Uterus (tissue), 4 donors: ENCODE data around the gene BICD2. TPM values are rescaled to one million over a fixed set of nuclear protein-coding genes. Genes with fewer than 3 reads are reported as not detected.
"Not testable (repeated sequence)": the region's sequence is repeated elsewhere in the genome, so short reads cannot be mapped to it uniquely, and the experiment has no call there.

Source experiments
- DNase-seq, 2 donors: peaks; one replicate each; pipeline ENCODE4 v3.0.0-alpha.2; 2019 to 2020
- H3K27ac ChIP-seq, 2 donors: fragments of 200-600 bp; sonication (generic); 1 replicate in 1 of 2; 2 replicates in 1 of 2; pipeline ENCODE4 v1.5.1; 2016 to 2018
- H3K27me3 ChIP-seq, 2 donors: fragments of 200-600 bp; sonication (generic); one replicate each; pipeline ENCODE4 v1.5.1; 2018 to 2019; ENCODE audit warnings: control low read depth in 1 of 2
- H3K36me3 ChIP-seq, 2 donors: fragments of 200-600 bp; sonication (generic); one replicate each; pipeline ENCODE4 v1.5.1; 2019; ENCODE audit warnings: control low read depth in 1 of 2
- H3K4me1 ChIP-seq, 2 donors: fragments of 200-600 bp; sonication (generic); one replicate each; pipeline ENCODE4 v1.5.1; 2018 to 2019; ENCODE audit warnings: control low read depth in 1 of 2
- H3K4me3 ChIP-seq, 2 donors: fragments of 200-600 bp; sonication (generic); 1 replicate in 1 of 2; 2 replicates in 1 of 2; pipeline ENCODE4 v1.5.1; 2018 to 2019; ENCODE audit warnings: mild to moderate bottlenecking in 1 of 2
- H3K9me3 ChIP-seq, 2 donors: fragments of 200-600 bp; sonication (generic); one replicate each; pipeline ENCODE4 v1.5.1; 2019; ENCODE audit warnings: control low read depth in 1 of 2
- POLR2A ChIP-seq, 2 donors: fragments of 450-650 bp; IDR thresholded peaks; one replicate each; pipeline ENCODE4 v1.6.1; 2016; ENCODE audit warnings: antibody characterized with exemption in 2 of 2, mild to moderate bottlenecking in 1 of 2, moderate library complexity in 1 of 2
- intact Hi-C: fragments of 100-400 bp; cut with DNase I; formaldehyde crosslinking; loops from one replicate; pipeline ENCODE4 v1.15.1; 2023; ENCODE audit warnings: low total_unique reads
- total RNA-seq, 4 donors: library from RNA; depleted of rRNA in 3 of 4; stranded (reverse); fragments of >200 nt in 3 of 4; gene quantifications; one replicate each; pipeline versions ENCODE4 v1.1.0 to v1.2.4, GENCODE V29; 2014 to 2023
- TF ChIP-seq, protein P1 (sequence below), 4 experiments: fragments of 200-600 bp in 2 of 4; fragments of 450-650 bp in 2 of 4; sonication (generic) in 2 of 4; IDR thresholded peaks; one replicate each; pipeline ENCODE4 v1.5.1; 2016 to 2019; ENCODE audit warnings: antibody characterized with exemption in 4 of 4, mild to moderate bottlenecking in 2 of 4, moderate library complexity in 1 of 4
- donor health status: DM: yes; HTN: yes; CAD: no.

BICD2 gene
- total RNA-seq: 10 to 100 TPM in 3 of 4 donors, 1 to 10 TPM in 1; 5.6 to 45.1 (median 22.8) TPM

DNA sequence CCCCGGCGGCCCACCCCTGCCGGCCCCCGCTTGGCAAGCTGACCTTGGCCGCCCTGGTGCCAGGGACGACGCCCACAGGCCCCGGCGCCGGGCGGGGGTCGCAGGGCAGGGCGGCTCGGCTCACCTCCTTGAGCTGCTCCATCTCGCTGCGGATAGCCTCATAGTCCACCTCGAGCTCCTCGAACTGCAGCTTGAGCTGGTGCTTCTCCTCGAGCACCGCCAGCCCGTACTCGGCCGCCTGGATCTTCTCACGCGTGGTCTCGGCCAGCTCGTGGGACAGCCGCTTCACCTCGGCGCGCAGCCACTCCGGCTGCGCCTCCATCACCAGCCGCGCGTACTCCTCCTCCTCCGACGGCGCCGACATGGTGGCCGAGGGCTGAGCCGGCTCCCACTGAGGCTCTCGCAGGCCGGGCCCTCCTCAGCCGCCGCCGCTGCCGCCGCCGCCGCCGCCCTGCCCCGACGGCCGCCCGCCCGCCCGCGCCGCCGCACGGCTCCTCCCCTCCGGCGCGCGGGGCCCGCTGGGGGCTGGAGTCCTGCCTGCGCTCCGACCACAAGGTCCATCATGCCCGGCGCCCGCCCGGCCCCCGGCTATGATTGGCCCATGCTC is at the start of gene BICD2:
Gene BICD2, minus strand, starts transcription at position 453 of the 607 bp plus-strand sequence. Its CDS starts 89 bp downstream, at position 364.
- peak within 1 kb of the TSS; percentile 91 to 100 for H3K27ac ChIP-seq
- peaks cover 0 to 24% of the 10 kb centered on the region in 2 donors for H3K4me1 ChIP-seq
- peak in 1 of 2 donors; percentile 41 for DNase-seq
- no peaks in the 10 kb centered on the region for H3K36me3 ChIP-seq
- H3K9me3 ChIP-seq: no peaks in the 10 kb centered on the region
- H3K4me3 ChIP-seq: peak within 1 kb of the TSS; percentile 97 to 98
- intact Hi-C loops: no loop called here
- peak in 1 of 2 donors; percentile 17 for TF ChIP-seq POLR2A (IDR thresholded peaks at IDR 0.05)
- TF ChIP-seq, protein P1, sequence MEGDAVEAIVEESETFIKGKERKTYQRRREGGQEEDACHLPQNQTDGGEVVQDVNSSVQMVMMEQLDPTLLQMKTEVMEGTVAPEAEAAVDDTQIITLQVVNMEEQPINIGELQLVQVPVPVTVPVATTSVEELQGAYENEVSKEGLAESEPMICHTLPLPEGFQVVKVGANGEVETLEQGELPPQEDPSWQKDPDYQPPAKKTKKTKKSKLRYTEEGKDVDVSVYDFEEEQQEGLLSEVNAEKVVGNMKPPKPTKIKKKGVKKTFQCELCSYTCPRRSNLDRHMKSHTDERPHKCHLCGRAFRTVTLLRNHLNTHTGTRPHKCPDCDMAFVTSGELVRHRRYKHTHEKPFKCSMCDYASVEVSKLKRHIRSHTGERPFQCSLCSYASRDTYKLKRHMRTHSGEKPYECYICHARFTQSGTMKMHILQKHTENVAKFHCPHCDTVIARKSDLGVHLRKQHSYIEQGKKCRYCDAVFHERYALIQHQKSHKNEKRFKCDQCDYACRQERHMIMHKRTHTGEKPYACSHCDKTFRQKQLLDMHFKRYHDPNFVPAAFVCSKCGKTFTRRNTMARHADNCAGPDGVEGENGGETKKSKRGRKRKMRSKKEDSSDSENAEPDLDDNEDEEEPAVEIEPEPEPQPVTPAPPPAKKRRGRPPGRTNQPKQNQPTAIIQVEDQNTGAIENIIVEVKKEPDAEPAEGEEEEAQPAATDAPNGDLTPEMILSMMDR (IDR thresholded peaks at IDR 0.05): no peak
- H3K27me3 ChIP-seq: no peaks in the 10 kb centered on the region

GRCh38 chr9:92809629-92810326 is 45.1 kb upstream of the BICD2 start:
- H3K9me3 ChIP-seq, DNase-seq, H3K27ac ChIP-seq, H3K36me3 ChIP-seq, H3K4me3 ChIP-seq, intact Hi-C loops: not testable (repeated sequence)
- Histone ChIP-seq H3K4me1 (peaks cover 0 to 13% of the 10 kb centered on the region in 2 donors), H3K27me3 (peaks cover 27 to 82% of the 10 kb centered on the region in 2 donors)

GRCh38 chr9:92808726-92809451 is 44.3 kb upstream of the BICD2 start:
- H3K27me3 ChIP-seq: peaks cover 27 to 78% of the 10 kb centered on the region in 2 donors
- intact Hi-C loops: no loop called here
- peak; percentile 46 to 67 for DNase-seq

DNA sequence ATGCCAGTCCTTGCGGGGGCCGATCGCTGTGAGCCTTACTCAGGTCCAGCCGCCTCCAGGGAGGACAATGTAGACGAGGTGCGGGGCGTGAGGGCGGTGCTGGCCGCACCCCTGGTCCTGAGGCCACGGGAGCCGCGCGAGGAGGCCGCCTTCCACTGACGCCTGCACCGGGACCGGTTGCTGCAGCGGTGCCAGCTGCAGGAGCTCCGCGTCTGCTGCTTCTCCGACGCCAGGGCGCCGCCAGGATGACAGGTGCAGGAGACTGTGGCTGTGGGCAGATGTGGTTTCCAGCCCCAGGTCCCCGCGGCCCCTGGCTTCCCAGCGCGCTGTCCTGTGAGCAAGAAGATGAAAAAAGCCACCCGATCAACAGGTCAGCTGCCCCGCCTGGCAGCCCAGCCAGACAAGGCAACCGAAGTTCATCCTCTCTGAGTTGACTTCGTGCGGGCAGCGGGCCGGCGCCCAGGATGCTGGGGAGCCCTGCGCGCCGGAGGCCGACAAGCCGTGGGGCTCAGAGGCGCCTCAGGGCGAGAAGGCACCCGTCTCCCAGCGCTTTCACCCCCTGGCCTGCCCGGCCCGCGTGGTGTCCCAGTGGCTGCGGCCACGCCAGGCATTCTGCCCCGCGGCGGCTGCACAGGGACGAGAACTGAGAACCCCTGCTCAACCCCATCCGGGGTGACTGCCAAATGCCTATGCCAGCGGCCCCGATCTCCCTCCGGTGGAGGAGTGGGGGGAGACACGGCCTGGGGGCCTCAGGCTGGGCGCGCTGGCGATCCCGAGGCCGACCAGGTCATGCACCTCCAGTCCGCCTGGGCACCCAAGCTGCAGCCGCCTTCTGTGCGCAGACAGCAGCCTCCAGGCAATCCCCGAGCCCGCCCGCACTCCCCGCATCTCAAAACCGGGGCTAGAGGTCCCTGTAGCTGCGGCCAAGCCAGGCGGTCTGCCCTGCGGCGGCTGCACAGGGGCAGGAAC is 43.4 kb upstream of the BICD2 start:
- intact Hi-C loops: no loop called here
- Histone ChIP-seq H3K9me3 (no peaks in the 10 kb centered on the region), H3K27ac (no peak overlapping the region), H3K4me3 (no peak overlapping the region), H3K27me3 (peaks cover 27 to 69% of the 10 kb centered on the region in 2 donors), H3K36me3 (no peaks in the 10 kb centered on the region), H3K4me1 (peaks cover 0 to 13% of the 10 kb centered on the region in 2 donors)
- DNase-seq: no peak
- TF ChIP-seq, protein P1 (IDR thresholded peaks at IDR 0.05): no peak
- no peak for TF ChIP-seq POLR2A (IDR thresholded peaks at IDR 0.05)

More at GRCh38 chr9:92808726-92809451, 44.3 kb upstream of the BICD2 start:
- Histone ChIP-seq H3K9me3 (no peaks in the 10 kb centered on the region), H3K4me3 (no peak overlapping the region), H3K27ac (no peak overlapping the region), H3K4me1 (peaks cover 0 to 13% of the 10 kb centered on the region in 2 donors), H3K36me3 (no peaks in the 10 kb centered on the region)
- TF ChIP-seq, protein P1 (IDR thresholded peaks at IDR 0.05): peak in 2 of 4 experiments; percentile 32 to 33
- TF ChIP-seq POLR2A (IDR thresholded peaks at IDR 0.05): no peak
